ENCODE results near the gene FAT1.

Gene FAT1

GRCh38 chr4:186740822-186741221, 17.2 kb upstream of the FAT1 start:
- ChIA-PET POLR2A (no interaction called here), CTCF (no interaction called here)
- Histone ChIP-seq H3K36me3 (ENCODE audit: control insufficient read depth in 2 of 2, insufficient read depth in 1 of 2, low read length in 2 of 2) (no peaks in the 10 kb centered on the region), H3K4me1 (ENCODE audit: control insufficient read depth, insufficient read depth, low read length) (peaks cover 1% of the 10 kb centered on the region; the same call in 1 of the 2 replicates), H3K4me3 (ENCODE audit: low read depth, low read length) (no peak overlapping the region), H3K27ac (ENCODE audit: extremely low read depth, low read depth, low read length) (no peak overlapping the region), H3K9me3 (ENCODE audit: control insufficient read depth, insufficient read depth, low read depth, low read length) (no peaks in the 10 kb centered on the region)
- no peak for TF ChIP-seq SP3 (tag by site-specific recombination; IDR thresholded peaks at IDR 0.05)
- no peak for TF ChIP-seq ZNF155 (tag by site-specific recombination; IDR thresholded peaks at IDR 0.05)
- no peak for TF ChIP-seq ZNF837 (tag by site-specific recombination; IDR thresholded peaks at IDR 0.05)
- TF ChIP-seq ZBTB1 (tag by site-specific recombination; IDR thresholded peaks at IDR 0.05) = no peak
- no peak for TF ChIP-seq ZNF600 (tag by site-specific recombination; IDR thresholded peaks at IDR 0.05)
- TF ChIP-seq ZNF548 (tag by site-specific recombination; IDR thresholded peaks at IDR 0.05) = no peak
- no peak for TF ChIP-seq YY2 (tag by site-specific recombination; IDR thresholded peaks at IDR 0.05)
- no peak for TF ChIP-seq PBX3 (CRISPR knock-in tag; IDR thresholded peaks at IDR 0.05)
- TF ChIP-seq ZNF785 (tag by site-specific recombination; IDR thresholded peaks at IDR 0.05) = no peak
- TF ChIP-seq ZNF274 (IDR thresholded peaks at IDR 0.05; ENCODE audit: low read length) = no peak
- TF ChIP-seq ZNF274 (tag by site-specific recombination; IDR thresholded peaks at IDR 0.05; ENCODE audit: borderline replicate concordance) = no peak
- no peak for TF ChIP-seq KLF8 (tag by site-specific recombination; IDR thresholded peaks at IDR 0.05)
- TF ChIP-seq ZNF398 (tag by site-specific recombination; IDR thresholded peaks at IDR 0.05) = no peak
- TF ChIP-seq ZXDB (tag by site-specific recombination; IDR thresholded peaks at IDR 0.05) = no peak
- no peak for TF ChIP-seq ZNF596 (tag by site-specific recombination; IDR thresholded peaks at IDR 0.05)
- no peak for TF ChIP-seq ZNF629 (tag by site-specific recombination; IDR thresholded peaks at IDR 0.05)
- TF ChIP-seq ZNF140 (tag by site-specific recombination; IDR thresholded peaks at IDR 0.05) = no peak
- TF ChIP-seq GLI4 (tag by site-specific recombination; IDR thresholded peaks at IDR 0.05) = no peak
- no peak for TF ChIP-seq ZNF223 (tag by site-specific recombination; IDR thresholded peaks at IDR 0.05)
- no peak for TF ChIP-seq PRDM10 (tag by site-specific recombination; IDR thresholded peaks at IDR 0.05)
- no peak for TF ChIP-seq ZNF654 (tag by site-specific recombination; IDR thresholded peaks at IDR 0.05; ENCODE audit: low read depth)
